HUDEP-2 (cell line): ENCODE data around the gene TNRC18.
A peak's percentile ranks its signal among the peaks of the same experiment; 100 is the strongest.

Experiments used
- DNase-seq, 76 experiments: peaks; one replicate each; lab custom pipeline; 2025; ENCODE audit not compliant: unreplicated experiment in 76 of 76; lab: John Stamatoyannopoulos, UW

Gene TNRC18

DNA sequence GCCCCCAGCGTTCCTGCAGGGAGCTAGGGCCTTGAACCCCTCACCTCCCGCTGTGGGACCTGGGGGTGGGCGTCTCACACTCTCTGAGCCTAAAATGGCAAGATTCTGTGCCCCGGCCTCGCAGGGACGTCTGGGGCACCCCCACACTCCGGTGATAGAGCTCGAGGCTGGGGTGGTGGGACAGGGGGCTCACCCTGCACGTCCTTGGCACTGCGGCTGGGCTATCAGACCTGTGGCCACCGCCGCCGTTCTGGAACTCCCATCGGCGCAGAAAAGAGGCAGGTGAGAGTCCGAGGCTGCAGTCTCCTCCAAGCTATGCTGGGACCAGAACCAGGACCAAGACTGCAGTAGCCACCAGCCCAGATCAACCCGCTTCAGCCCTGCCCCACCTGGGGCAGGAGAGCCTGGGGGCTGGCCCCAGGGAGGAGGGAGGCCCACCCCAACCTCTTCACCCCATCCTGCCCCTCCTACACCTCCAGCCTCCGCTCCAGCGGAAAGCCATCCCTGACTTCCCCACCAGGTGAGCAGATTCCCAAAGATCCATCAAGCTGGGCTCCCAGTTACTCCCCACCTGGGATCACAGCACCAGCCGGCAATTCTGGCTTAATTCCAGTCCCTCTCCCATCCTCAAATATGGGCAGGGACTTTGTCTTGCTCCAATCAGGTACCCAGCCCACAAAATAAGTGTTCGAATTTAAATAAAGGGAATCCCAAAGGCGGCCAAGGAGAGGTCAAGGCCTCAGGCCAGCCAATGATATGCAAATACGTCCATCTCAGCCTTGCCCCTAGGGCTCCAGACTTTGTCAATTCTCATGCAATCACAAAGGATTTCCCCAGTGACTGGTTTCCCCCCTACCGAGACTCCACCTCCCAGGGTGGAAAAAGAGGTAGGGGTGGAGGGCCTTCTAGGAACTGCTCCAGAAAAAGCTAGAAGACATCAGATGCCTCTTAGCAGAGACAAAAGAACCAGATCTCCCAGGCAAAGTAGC, 16.4 kb downstream of the TNRC18 start:
- DNase-seq, result no peak

DNA sequence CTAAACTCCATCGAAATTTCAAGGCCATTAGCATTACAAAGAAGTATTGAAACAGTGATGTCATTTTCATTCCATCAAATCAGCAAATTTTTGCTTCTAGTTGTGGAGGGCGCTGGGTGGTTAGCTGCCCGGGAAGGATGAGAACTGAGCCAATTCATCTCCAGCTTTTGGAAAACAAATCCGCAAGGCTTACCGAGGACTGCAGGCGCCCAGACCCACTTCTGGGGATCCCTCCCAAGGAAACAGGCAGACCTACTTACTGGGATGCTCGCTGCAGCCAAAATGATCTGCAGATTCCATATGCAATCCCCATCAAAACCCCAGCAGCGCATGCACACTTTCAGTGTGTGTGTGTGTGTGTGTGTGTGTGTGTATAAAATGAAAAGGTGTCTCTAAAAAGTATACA, 19.2 kb downstream of the TNRC18 start:
- no peak for DNase-seq

DNA sequence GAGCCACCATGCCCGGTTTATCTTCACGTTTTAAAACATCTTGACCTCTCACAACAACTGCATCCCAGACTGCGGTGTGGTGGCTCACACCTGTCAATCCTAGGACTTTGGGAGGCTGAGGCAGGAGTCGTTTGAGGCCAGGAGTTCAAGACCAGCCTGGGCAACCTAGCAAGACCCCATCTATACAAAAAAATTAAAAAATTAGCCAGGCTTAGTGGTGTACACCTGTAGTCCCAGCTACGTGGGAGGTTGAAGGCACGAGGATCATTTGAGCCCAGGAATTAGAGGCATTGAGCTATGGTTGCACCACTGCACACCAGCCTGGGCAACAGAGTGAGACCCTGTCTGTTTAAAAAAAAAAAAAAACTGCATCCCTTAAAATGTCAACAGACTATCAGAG, 20.2 kb downstream of the TNRC18 start:
- DNase-seq, result no peak

DNA sequence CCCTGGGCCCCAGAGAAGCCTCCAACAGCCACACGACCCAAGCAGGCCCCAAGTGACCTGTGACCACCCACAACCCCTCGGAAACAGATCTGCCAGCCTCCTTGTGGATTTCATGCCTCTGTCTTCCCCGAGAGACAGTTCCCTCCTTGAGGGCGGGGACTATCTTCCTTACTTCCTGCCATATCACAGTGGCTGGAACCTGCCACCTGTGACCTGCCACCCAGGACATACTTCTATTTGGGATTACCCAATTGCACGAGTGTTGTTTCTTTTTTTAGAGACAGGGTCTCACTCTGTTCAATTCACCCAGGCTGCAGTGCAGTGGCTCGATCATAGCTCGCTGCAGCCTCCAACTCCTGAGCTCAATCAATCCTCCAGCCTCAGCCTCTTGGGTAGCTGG, 25.9 kb downstream of the TNRC18 start:
- no peak for DNase-seq

DNA sequence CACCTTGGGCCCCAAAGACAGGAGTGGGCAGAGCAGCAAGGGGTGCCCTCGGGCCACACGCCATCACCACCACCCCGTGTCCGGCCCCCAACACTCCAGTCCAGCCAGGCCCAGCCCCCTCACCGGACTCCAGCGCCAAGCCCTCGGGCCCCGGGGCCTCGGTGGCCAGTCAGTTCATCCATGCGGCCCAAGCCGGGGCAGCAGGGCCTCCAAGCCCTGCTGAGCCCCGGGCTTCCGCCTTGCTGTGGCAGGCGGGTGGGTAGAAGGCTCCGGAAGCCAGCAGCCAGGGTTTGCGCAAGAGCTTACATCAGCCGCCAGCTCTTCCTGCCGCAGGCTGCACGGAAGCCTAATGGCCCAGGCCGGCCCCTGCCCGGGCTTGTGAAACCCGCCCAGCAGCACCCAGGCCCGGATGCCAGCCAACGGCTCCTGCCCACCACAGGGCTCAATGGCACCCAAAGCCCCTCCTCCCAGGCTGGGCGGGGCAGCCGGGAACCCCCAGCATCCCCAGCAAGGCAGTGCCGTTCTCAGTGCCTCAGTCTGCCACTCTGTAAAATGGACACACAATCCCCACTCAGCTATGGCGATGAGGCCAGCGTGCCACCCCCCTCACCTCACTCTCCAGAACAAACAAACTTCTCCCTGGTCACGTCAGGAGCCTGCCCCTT, 26.5 kb downstream of the TNRC18 start:
- peak in 71 of 76 experiments; percentile 24 to 88 (median 67) for DNase-seq

DNA sequence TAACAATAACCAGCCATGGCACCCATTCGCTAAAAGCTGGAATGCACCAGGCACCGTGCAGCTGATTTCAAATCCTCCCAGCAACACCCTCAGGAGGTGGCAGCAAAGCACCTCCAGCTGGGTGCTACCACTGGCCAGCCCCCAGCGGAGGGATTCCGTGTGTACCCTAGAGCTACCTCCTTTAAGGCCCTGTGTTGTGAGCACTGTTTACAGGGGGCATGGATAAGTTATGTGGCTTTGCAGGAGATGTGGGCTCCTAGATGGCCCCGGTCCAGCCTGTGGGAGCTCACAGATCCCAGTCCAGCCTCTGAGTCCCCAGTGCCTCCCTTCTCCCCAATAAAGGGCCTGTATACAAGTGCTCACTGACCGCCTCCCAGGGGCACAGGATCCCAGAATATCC, 27.1 kb downstream of the TNRC18 start:
- DNase-seq, result peak in 64 of 76 experiments; percentile 5 to 84 (median 47)

DNA sequence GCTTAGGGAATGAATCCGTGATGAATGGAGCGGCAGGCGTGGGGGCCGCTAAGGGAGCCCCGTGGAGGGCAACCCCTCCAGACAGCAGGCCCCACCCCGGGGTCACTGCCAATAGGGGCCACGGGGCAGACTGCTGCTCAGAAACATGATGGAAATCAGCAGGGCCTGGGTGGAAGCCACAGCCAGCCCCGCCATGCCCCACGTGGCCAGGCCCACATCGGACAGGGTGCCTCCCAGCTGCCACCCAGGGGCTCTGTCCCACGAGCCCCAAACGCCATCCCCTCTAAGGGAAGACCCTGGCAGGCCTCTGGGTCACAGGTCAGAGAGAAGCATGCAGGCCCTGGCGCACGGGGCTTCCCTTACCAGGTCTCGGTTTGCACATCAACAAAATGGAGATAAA, 28.4 kb downstream of the TNRC18 start:
- peak in 1 of 76 experiments; percentile 15 for DNase-seq

DNA sequence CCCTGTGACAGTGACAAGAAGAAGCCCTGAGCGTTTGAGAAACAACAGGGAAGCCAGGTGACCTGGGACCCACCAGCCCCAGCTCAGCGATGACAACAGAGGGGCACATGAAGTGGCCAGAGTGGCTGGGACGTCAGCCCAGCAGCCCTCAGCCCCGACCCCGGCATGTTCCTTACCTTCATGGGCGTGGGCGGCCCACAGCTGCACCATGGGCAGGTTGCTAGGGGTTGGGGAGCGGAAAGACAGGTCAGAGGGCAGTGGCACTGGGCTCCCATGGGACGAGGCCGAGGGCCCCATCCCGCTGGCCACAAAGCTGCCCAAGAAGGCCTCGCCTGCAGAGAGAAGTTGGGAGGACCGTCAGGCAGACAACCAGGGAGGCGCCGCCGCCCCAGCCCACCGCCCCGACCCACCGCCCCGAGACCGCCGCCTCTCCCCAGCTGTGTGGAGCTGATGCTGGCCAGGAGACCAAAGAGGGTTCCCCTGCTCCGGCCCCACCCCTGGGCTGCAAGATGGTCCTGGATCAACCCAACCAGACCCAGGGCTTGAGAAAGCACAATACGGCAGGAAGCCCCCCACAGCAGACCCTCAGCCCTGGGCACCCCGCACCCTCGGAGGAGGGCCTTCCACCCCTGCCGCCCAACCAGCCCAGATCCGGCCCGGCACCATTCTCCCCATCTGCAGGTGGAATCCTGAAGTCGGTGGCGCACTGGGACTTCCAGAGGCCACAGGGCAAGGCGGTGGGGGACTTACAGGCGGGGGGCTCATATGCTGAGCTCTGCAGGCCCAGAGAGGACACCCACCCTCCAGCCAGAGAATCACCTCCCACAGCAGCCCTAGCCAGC, 29.1 kb downstream of the TNRC18 start:
- no peak for DNase-seq

DNA sequence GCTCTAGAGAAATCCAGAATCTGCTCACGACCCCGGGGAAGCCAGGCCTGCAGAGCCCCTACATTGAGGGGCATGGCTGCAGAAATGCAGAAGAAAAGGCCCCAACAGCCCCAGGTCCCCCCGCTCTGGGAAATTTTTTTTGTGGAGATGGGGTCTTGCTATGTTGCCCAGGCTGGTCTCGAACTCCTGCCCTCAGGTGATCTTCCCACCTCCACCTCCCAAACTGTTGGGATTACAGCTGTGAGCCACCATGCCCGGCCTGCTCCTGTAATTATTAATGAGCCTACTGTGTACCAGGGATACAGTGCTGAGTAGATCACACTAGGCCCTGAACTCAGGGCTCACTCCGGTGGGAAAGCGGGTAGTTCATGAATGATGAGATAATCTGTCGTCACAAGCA, 29.9 kb downstream of the TNRC18 start:
- no peak for DNase-seq

DNA sequence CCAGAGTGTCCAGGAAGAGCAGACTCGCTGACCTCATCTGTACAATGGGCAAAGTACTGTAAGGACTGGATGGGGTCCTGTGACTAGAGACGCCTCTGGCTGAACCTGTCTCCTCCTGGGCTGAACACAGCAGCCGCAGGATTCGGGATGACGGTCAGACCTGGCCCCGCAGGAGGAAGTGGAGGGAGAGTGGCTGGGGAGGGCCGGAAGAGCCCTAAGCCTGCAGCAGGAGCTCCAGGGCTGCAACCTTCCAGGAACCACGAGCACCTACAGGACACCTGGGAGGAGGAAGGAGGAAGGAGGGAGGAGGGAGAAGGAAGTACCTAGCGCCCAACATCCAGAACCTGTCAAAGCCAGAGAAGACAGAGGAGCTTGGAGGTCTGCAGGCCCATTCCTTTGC, 30.3 kb downstream of the TNRC18 start:
- DNase-seq, result no peak

DNA sequence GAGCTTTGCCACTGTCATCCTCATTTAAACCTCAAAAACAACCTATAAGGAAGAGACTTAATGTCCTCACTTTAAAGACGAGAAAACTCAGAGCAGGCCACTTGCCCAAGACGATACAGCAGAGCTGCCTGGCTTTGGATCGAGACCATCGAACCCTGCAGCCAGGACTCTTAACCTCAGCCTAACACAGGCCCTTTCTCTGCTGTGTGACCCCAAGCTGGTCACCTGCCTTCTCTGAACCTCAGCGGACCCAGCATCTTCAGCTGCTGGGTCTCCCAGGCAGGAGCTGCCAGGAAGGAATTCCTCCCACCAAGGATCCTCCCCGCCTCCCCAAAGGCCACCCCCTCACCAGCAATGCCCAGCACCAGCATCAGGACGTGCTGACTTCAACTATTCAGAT, 32.7 kb downstream of the TNRC18 start:
- no peak for DNase-seq

DNA sequence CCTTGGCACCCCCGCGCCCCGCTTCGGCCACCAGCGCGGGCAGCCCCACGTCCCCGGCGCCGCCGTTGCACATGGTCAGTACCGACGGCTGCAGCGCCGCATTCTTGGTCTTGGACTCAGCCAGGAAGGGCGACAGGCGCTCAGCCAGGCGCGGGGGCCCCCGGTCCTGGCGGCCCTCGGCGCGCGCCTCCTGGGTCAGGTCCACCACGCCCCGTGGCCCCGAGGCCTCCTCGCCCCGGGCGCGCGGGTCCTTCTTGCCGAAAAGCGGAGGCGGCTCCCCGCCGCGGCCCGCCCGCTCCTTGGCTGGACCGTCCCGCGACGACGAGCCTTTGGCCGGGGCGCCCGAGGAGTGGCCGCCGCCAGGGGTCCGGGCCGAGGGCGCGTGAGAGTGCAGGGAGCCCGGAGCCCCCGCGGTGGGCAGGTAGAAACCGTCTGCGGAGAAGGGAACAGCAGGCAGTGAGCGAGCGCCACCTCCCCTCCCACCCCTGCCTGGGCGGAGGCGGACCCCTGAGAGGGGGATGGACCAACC, 34.7 kb downstream of the TNRC18 start:
- no peak for DNase-seq

DNA sequence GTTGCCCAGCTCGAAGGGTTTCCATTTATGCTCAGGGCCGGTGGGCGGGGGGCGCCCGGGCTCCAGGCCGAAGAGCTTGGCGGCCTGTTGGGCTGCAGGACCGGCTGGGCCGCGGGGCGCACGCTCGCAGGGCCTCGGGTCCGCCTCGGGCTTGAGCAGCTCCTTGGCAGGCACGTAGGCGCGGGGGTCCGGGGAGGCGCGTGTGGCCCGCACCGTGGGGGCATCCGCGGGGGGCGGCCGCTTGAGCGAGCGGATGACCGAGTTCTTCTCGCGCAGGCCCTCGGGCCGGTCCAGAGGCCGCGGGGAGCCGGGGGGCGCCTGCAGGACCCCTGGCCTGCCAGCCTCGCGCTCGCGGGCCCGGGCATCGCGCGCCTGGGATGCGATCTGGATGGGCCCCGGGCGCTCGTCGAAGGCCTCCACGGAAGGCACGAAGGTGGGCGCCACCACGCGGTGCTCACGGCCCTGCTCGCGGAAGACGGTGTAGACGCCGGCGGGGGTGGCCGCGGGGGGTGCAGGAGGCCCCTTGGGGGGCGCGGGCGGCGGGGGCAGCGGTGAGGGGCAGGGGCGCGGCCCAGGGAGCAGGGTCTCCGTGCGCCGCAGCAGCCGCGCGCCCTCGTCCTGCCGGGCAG, 35.2 kb downstream of the TNRC18 start:
- DNase-seq, result no peak

DNA sequence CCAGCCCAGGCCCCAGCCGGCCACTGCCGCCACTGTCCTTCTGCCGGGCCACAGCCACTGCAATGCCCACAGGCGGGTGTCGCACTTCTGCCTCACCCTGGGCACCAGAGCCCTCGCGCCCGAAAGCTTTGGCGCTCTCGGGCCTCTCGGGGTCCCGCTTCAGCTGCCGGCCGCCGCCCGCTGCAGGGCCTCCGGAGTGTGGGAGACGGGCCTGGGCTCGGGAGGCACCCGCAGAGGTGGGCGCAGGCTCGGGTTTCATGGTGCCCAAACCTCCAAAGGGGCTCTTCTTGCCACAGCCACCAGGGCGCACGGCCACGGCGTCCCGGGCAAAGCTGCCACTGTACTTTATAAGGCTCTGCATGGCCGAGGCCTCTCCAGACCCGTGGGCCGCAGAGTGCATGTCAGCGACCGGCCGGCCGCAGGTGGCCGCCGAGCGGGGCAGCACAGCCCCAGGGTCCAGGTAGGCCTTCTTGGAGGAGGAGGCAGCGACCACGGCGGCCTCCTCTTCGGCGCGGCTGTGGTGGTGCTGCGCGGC, 35.9 kb downstream of the TNRC18 start:
- no peak for DNase-seq

DNA sequence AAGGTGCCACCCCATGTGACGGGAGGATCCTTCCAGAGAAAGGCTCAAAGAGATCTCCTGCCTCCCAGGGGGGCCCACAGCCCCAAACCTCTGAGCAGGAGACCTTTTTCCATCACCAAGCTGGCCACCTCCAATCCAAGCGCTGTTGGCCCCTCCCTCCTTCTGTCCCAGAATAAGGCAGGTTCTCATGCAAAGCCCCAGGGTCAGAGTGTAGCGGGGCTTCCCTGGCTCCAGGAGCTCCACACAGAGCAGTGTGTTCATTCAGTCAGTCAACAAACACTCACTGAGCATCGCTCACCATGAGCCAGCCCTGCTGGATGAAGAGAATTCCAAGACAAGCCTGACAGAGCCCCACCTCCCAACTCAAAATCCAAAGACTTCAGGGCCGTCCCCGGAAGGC, 39.0 kb downstream of the TNRC18 start:
- no peak for DNase-seq

DNA sequence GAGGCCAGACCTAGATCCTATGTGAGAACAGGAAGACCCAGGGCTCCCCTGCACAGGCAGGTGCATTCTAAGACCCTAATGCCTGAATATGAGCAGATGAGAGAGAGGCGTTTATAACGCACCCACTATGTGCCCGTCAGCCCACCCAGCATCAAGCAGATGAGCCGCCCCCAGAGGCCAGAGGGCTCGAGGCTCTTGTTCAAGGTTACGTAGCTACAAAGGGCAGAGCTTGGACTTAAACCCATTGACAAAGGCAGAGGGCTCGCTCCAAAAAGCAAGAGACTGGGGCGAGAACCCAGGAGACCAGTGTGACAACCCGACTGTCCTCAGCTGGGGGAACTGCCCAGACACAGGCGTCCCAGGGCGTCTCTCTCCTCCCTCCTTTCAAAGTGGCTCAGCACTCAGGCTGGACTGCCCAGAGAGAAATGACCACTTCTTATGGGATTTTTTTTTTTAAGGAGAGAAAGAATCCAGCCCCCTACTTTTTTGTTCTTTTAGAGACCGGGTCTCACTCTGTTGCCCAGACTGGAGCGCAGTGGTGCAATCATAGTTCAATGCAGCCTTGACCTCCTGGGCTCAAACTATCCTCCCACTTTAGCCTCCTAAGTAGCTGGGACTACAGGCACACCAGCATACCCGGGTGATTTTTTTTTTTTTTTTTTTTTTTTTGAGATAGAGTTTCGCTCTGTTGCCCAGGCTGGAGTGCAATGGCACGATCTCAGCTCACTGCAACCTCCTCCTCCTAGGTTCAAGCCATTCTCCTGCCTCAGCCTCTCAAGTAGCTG, 40.1 kb downstream of the TNRC18 start:
- DNase-seq, result no peak

DNA sequence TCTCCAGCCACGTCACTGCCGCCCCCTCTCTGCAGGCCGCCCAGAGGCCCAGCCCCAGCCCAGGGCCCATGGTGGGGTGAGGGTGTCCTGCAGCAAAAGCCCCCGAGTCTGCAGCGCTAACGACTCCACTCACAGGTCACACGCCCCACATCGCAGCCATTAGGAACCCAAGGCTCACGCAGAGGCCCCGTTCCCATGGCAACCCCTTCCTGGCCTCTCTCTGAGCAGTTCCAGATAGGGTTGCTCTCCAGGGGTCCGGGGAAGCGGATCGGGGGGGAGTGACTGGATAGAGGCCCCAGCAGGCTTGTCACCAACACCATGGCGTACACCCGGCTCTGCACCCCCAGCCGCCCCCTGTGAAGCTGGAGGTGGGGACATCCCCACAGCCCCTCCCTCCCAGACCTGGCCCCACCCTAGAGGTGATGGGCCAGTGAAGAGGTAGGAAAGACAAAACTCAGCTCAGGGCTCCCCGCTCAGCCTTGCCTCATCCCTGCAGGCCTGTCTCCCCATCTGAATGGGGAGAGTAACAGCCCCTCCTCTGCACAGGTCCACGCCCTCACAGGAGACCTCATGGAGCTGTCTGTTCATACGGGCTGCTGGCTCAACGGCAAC, 41.2 kb downstream of the TNRC18 start:
- no peak for DNase-seq

DNA sequence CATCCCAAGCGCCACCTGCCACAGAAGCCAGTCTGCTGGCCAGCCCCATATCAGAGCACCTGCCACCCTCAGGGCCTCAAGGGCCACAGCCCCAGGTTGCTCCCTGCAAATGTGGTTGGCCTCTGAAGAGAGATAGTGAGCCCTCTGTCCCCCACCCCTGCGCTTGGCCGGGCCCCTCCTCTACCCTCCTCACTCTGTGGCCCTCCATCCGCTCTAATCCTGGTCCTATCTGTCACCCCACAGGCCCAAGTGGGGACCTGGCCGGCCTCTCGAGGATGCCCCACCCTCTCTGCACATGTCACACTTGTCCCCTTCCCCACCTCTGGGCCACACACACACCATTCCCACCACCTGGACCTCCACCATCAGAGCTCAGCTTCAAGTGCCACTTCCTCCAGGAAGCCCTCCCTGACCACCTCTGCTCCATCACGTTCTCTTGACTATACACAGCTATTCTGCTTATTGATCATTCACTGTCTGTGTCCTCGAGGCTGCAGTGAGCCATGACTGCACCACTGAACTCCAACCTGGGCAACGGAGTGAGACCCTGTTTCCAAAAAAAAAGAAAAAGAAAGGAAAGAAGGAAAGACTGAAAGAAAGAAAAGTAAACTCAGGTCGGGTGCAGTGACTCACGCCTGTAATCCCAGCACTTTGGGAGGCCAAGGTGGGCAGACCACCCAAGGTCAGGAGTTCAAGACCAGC, 42.4 kb downstream of the TNRC18 start:
- peak in 2 of 76 experiments; percentile 5 to 8 for DNase-seq
